Stimulated activated naive CD8-positive, alpha-beta T cell treated with anti-CD3 and anti-CD28 coated beads, Interleukin-15, amount 100 ng/mL, for 72 hours (primary cell): ENCODE data around the gene WDR35.

Experiments used
- ATAC-seq: fragments of 150-1000 bp; cut with Tn5 transposase; 2 replicates; pipeline ENCODE4 v1.10.0; 2021; ENCODE audit warnings: mild to moderate bottlenecking, moderate library complexity
- DNase-seq, 2 donors: peaks; one replicate each; pipeline ENCODE4 v3.0.0; 2021 to 2022
- H3K27ac Mint-ChIP-seq, 2 donors: one replicate each; pipeline ENCODE4 v1.8.0; 2022; ENCODE audit warnings: mild to moderate bottlenecking in 2 of 2, mixed read lengths in 2 of 2, moderate library complexity in 2 of 2
- H3K27me3 Mint-ChIP-seq: one replicate; pipeline ENCODE4 v1.8.0; 2022; ENCODE audit warnings: mixed read lengths
- H3K4me1 Mint-ChIP-seq: one replicate; pipeline ENCODE4 v1.8.0; 2022; ENCODE audit warnings: mild to moderate bottlenecking, mixed read lengths
- H3K4me3 Mint-ChIP-seq, 2 donors: one replicate each; pipeline ENCODE4 v1.8.0; 2022; ENCODE audit warnings: mild to moderate bottlenecking in 2 of 2, mixed read lengths in 2 of 2, moderate library complexity in 1 of 2
- H3K9me3 Mint-ChIP-seq, 2 donors: one replicate each; pipeline ENCODE4 v1.8.0; 2022; ENCODE audit warnings: mixed read lengths in 2 of 2

The WDR35 gene

GRCh38 chr2:20015482-20016083 lies 25.7 kb upstream of the WDR35 start:
- peaks cover 38% of the 10 kb centered on the region for H3K27me3 Mint-ChIP-seq
- DNase-seq (no peak), ATAC-seq (no peak)
- H3K27ac Mint-ChIP-seq = no peak overlapping the region
- H3K4me3 Mint-ChIP-seq = no peak overlapping the region
- peaks cover 11 to 12% of the 10 kb centered on the region in 2 donors for H3K9me3 Mint-ChIP-seq
- peaks cover 8% of the 10 kb centered on the region for H3K4me1 Mint-ChIP-seq

- peaks cover 0 to 4% of the 10 kb centered on the region in 2 donors for H3K9me3 Mint-ChIP-seq
- DNase-seq (no peak), ATAC-seq (no peak)
- H3K27me3 Mint-ChIP-seq = peaks cover 61% of the 10 kb centered on the region
- no peak overlapping the region for H3K27ac Mint-ChIP-seq
- H3K4me3 Mint-ChIP-seq = peak overlapping the region; percentile 73 to 82
- peaks cover 8% of the 10 kb centered on the region for H3K4me1 Mint-ChIP-seq
Measured at GRCh38 chr2:20013126-20013849, 23.4 kb upstream of the WDR35 start.

GRCh38 chr2:20012282-20013125 lies 22.6 kb upstream of the WDR35 start, which contains the start of gene MATN3:
MATN3 (minus strand) TSS chr2:20012668; CDS start chr2:20012631, 37 bp downstream.
- H3K4me1 Mint-ChIP-seq = peaks cover 8% of the 10 kb centered on the region
- ATAC-seq = peak; percentile 74
- H3K27me3 Mint-ChIP-seq = peaks cover 68% of the 10 kb centered on the region
- H3K9me3 Mint-ChIP-seq = peaks cover 0 to 4% of the 10 kb centered on the region in 2 donors
- peak within 1 kb of the TSS in 1 of 2 donors; percentile 34 for H3K27ac Mint-ChIP-seq
- H3K4me3 Mint-ChIP-seq = peak within 1 kb of the TSS; percentile 73 to 82
- DNase-seq = peak in 1 of 2 donors; percentile 16

GRCh38 chr2:20012032-20012281 lies 22.1 kb upstream of the WDR35 start:
- DNase-seq (no peak), ATAC-seq (no peak)
- Mint-ChIP-seq H3K27me3 (peaks cover 71% of the 10 kb centered on the region), H3K27ac (peak overlapping the region in 1 of 2 donors; percentile 34), H3K9me3 (peaks cover 0 to 4% of the 10 kb centered on the region in 2 donors), H3K4me3 (peak overlapping the region; percentile 72), H3K4me1 (peaks cover 8% of the 10 kb centered on the region)

GRCh38 chr2:20011276-20012031 lies 21.5 kb upstream of the WDR35 start:
- ATAC-seq (no peak), DNase-seq (no peak)
- H3K27ac Mint-ChIP-seq = peak overlapping the region in 1 of 2 donors; percentile 34
- H3K9me3 Mint-ChIP-seq = peaks cover 0 to 4% of the 10 kb centered on the region in 2 donors
- peaks cover 76% of the 10 kb centered on the region for H3K27me3 Mint-ChIP-seq
- peaks cover 8% of the 10 kb centered on the region for H3K4me1 Mint-ChIP-seq
- peak overlapping the region; percentile 72 for H3K4me3 Mint-ChIP-seq

- ATAC-seq = no peak
- Mint-ChIP-seq H3K27ac (no peak overlapping the region), H3K4me1 (peaks cover 8% of the 10 kb centered on the region), H3K4me3 (no peak overlapping the region), H3K27me3 (peaks cover 65% of the 10 kb centered on the region), H3K9me3 (no peaks in the 10 kb centered on the region)
- no peak for DNase-seq
Measured at GRCh38 chr2:20008703-20009102, 18.8 kb upstream of the WDR35 start.

- Mint-ChIP-seq H3K4me3 (no peak overlapping the region), H3K4me1 (no peaks in the 10 kb centered on the region), H3K27ac (no peak overlapping the region), H3K9me3 (no peaks in the 10 kb centered on the region), H3K27me3 (peaks cover 52% of the 10 kb centered on the region)
- ATAC-seq (no peak), DNase-seq (no peak)
Measured at GRCh38 chr2:20005891-20006470, 16.1 kb upstream of the WDR35 start.

GRCh38 chr2:20005067-20005627 lies 15.2 kb upstream of the WDR35 start:
- no peak overlapping the region for H3K27ac Mint-ChIP-seq
- DNase-seq (no peak), ATAC-seq (no peak)
- H3K4me1 Mint-ChIP-seq = no peaks in the 10 kb centered on the region
- no peaks in the 10 kb centered on the region for H3K9me3 Mint-ChIP-seq
- H3K4me3 Mint-ChIP-seq = no peak overlapping the region
- H3K27me3 Mint-ChIP-seq = peaks cover 47% of the 10 kb centered on the region

GRCh38 chr2:20001361-20001863 lies 11.5 kb upstream of the WDR35 start:
- Mint-ChIP-seq H3K4me1 (no peaks in the 10 kb centered on the region), H3K27me3 (peaks cover 20% of the 10 kb centered on the region), H3K27ac (no peak overlapping the region), H3K4me3 (no peak overlapping the region), H3K9me3 (no peaks in the 10 kb centered on the region)
- ATAC-seq (no peak), DNase-seq (no peak)

GRCh38 chr2:19993731-19994130 lies 3.8 kb upstream of the WDR35 start:
- DNase-seq (no peak), ATAC-seq (no peak)
- Mint-ChIP-seq H3K4me1 (peaks cover 16% of the 10 kb centered on the region), H3K27ac (no peak overlapping the region), H3K4me3 (no peak overlapping the region), H3K9me3 (peaks cover 0 to 7% of the 10 kb centered on the region in 2 donors), H3K27me3 (peaks cover 33% of the 10 kb centered on the region)

GRCh38 chr2:19991895-19992294 lies 2.0 kb upstream of the WDR35 start:
- DNase-seq (no peak), ATAC-seq (no peak)
- Mint-ChIP-seq H3K4me1 (peaks cover 24% of the 10 kb centered on the region), H3K27ac (no peak overlapping the region), H3K27me3 (peaks cover 33% of the 10 kb centered on the region), H3K9me3 (peaks cover 0 to 7% of the 10 kb centered on the region in 2 donors), H3K4me3 (no peak overlapping the region)

GRCh38 chr2:19990416-19990728 lies 467 bp upstream of the WDR35 start:
- H3K9me3 Mint-ChIP-seq = peaks cover 0 to 7% of the 10 kb centered on the region in 2 donors
- H3K4me1 Mint-ChIP-seq = peaks cover 24% of the 10 kb centered on the region
- DNase-seq (no peak), ATAC-seq (no peak)
- H3K27me3 Mint-ChIP-seq = peaks cover 20% of the 10 kb centered on the region
- H3K4me3 Mint-ChIP-seq = peak overlapping the region; percentile 92 to 97
- peak overlapping the region; percentile 69 to 98 for H3K27ac Mint-ChIP-seq

GRCh38 chr2:19989342-19989666 lies 601 bp downstream of the WDR35 start:
- DNase-seq = no peak

GRCh38 chr2:19988600-19988999 lies 1.3 kb downstream of the WDR35 start:
- H3K27me3 Mint-ChIP-seq = peaks cover 19% of the 10 kb centered on the region
- peak overlapping the region; percentile 92 to 97 for H3K4me3 Mint-ChIP-seq
- ATAC-seq (no peak), DNase-seq (no peak)
- peaks cover 0 to 7% of the 10 kb centered on the region in 2 donors for H3K9me3 Mint-ChIP-seq
- no peak overlapping the region for H3K27ac Mint-ChIP-seq
- H3K4me1 Mint-ChIP-seq = peaks cover 24% of the 10 kb centered on the region

More at GRCh38 chr2:19989342-19989666, 601 bp downstream of the WDR35 start:
- H3K9me3 Mint-ChIP-seq = peaks cover 0 to 7% of the 10 kb centered on the region in 2 donors
- H3K4me3 Mint-ChIP-seq = peak overlapping the region; percentile 92 to 97
- peaks cover 20% of the 10 kb centered on the region for H3K27me3 Mint-ChIP-seq
- H3K27ac Mint-ChIP-seq = peak overlapping the region; percentile 95 to 98
- peaks cover 24% of the 10 kb centered on the region for H3K4me1 Mint-ChIP-seq
- no peak for ATAC-seq

GRCh38 chr2:19987936-19988335 lies 2.0 kb downstream of the WDR35 start:
- peaks cover 0 to 7% of the 10 kb centered on the region in 2 donors for H3K9me3 Mint-ChIP-seq
- H3K4me3 Mint-ChIP-seq = no peak overlapping the region
- H3K4me1 Mint-ChIP-seq = peaks cover 27% of the 10 kb centered on the region
- peaks cover 12% of the 10 kb centered on the region for H3K27me3 Mint-ChIP-seq
- ATAC-seq = no peak
- no peak overlapping the region for H3K27ac Mint-ChIP-seq
- no peak for DNase-seq
